Hepatocyte (in vitro differentiated cells): ENCODE measurements around the gene SIDT1. TPM values are rescaled to one million over a fixed set of nuclear protein-coding genes. Genes with fewer than 3 reads are reported as not detected.
A peak's percentile ranks its signal among the peaks of the same experiment; 100 is the strongest.

Experiments
- DNase-seq: peaks from one replicate; pipeline ENCODE4 v3.0.0-alpha.2; 2016; ENCODE audit warnings: low spot score
- H2AFZ ChIP-seq: fragments of 200-600 bp; sonication (generic); 2 replicates; pipeline ENCODE4 v1.6.0; 2016; ENCODE audit warnings: antibody characterized with exemption, mild to moderate bottlenecking
- H3K27ac ChIP-seq: fragments of 200-600 bp; sonication (generic); 2 replicates; pipeline ENCODE4 v1.5.1; 2016; ENCODE audit warnings: mild to moderate bottlenecking
- H3K27me3 ChIP-seq: fragments of 200-600 bp; sonication (generic); 2 replicates; pipeline ENCODE4 v1.6.1; 2016
- H3K36me3 ChIP-seq: fragments of 200-600 bp; sonication (generic); replicated peaks from 2 replicates; pipeline ENCODE4 v1.5.1; 2016; ENCODE audit warnings: low read depth; ENCODE audit not compliant: insufficient read depth
- H3K4me1 ChIP-seq: fragments of 200-600 bp; sonication (generic); 2 replicates; pipeline ENCODE4 v1.5.1; 2016; ENCODE audit warnings: mild to moderate bottlenecking, moderate library complexity; ENCODE audit not compliant: insufficient read depth
- H3K4me2 ChIP-seq: fragments of 200-600 bp; sonication (generic); 2 replicates; pipeline ENCODE4 v1.6.0; 2016
- H3K4me3 ChIP-seq: fragments of 200-600 bp; sonication (generic); 2 replicates; pipeline ENCODE4 v1.5.1; 2016; ENCODE audit warnings: mild to moderate bottlenecking
- H3K79me2 ChIP-seq: fragments of 200-600 bp; sonication (generic); 2 replicates; pipeline ENCODE4 v1.6.0; 2017; ENCODE audit warnings: mild to moderate bottlenecking
- H3K9me2 ChIP-seq: fragments of 200-600 bp; sonication (generic); replicated peaks from 2 replicates; pipeline ENCODE4 v1.6.0; 2017; ENCODE audit warnings: mild to moderate bottlenecking; ENCODE audit not compliant: insufficient read depth
- H3K9me3 ChIP-seq: fragments of 200-600 bp; sonication (generic); 2 replicates; pipeline ENCODE4 v1.5.1; 2016; ENCODE audit warnings: low read depth, mild to moderate bottlenecking
- H4K20me1 ChIP-seq: fragments of 200-600 bp; sonication (generic); 2 replicates; pipeline ENCODE4 v1.6.0; 2016; ENCODE audit warnings: mild to moderate bottlenecking; ENCODE audit not compliant: insufficient read depth, poor library complexity, severe bottlenecking
- CTCF ChIP-seq: fragments of 200-600 bp; sonication (generic); IDR thresholded peaks from 2 replicates; pipeline ENCODE4 v1.5.1; 2016; ENCODE audit warnings: antibody characterized with exemption, mild to moderate bottlenecking; ENCODE audit not compliant: poor library complexity
- EZH2 ChIP-seq: fragments of 200-600 bp; sonication (generic); IDR thresholded peaks from 2 replicates; pipeline ENCODE4 v1.6.1; 2016; ENCODE audit warnings: antibody characterized with exemption, mild to moderate bottlenecking, borderline replicate concordance
- EZH2phosphoT487 ChIP-seq: fragments of 200-600 bp; sonication (generic); IDR thresholded peaks from one replicate; pipeline ENCODE4 v1.6.1; 2018; ENCODE audit warnings: antibody characterized with exemption, mild to moderate bottlenecking, low read depth, moderate library complexity; ENCODE audit not compliant: unreplicated experiment, severe bottlenecking
- WGBS: methylation state at CpG from one replicate; pipeline ENCODE4 v1.1.6; 2016; ENCODE audit warnings: low lambda C conversion rate; ENCODE audit errors: missing lambda C conversion rate; 5-methylcytosine and 5-hydroxymethylcytosine counted together
- polyA plus RNA-seq: library from polyadenylated mRNA; unstranded; fragments of >200 nt; fragmentation: Nextera tagmentation; extraction: Ambion mirVana; gene quantifications from 2 replicates; pipeline ENCODE4 v1.2.1, GENCODE V29; 2016
- total RNA-seq: library from RNA; depleted of rRNA; stranded (reverse); fragments of >200 nt; gene quantifications from 2 replicates; pipeline ENCODE4 v1.2.3, GENCODE V29; 2014

Gene SIDT1
- total and polyA plus RNA-seq, 2 experiments from 2014 or later: 0.18 to 0.90 TPM

- 100% methylated on average over 1 of the region's 1 CpG for WGBS
- H3K4me1 ChIP-seq: peaks cover 14% of the 10 kb centered on the region
- H3K79me2 ChIP-seq: no peaks in the 10 kb centered on the region
- no peak overlapping the region for H2AFZ ChIP-seq
- no peak overlapping the region for H3K4me2 ChIP-seq
- H3K36me3 ChIP-seq: no peaks in the 10 kb centered on the region
- no peaks in the 10 kb centered on the region for H3K9me2 ChIP-seq
- DNase-seq: no peak
- no peaks in the 10 kb centered on the region for H3K9me3 ChIP-seq
- no peak overlapping the region for H3K4me3 ChIP-seq
- TF ChIP-seq EZH2phosphoT487 (no peak), CTCF (no peak), EZH2 (no peak)
- no peaks in the 10 kb centered on the region for H3K27me3 ChIP-seq
- H4K20me1 ChIP-seq: no peaks in the 10 kb centered on the region
- no peak overlapping the region for H3K27ac ChIP-seq
Measured at GRCh38 chr3:113659996-113660395, 127.6 kb downstream of the SIDT1 start.

GRCh38 chr3:113660458-113660857 is 128.1 kb downstream of the SIDT1 start:
- Histone ChIP-seq H4K20me1 (no peaks in the 10 kb centered on the region), H3K4me2 (no peak overlapping the region), H3K4me1 (peaks cover 17% of the 10 kb centered on the region), H3K36me3 (no peaks in the 10 kb centered on the region), H3K27ac (no peak overlapping the region), H3K9me3 (no peaks in the 10 kb centered on the region), H3K79me2 (no peaks in the 10 kb centered on the region), H2AFZ (no peak overlapping the region), H3K9me2 (no peaks in the 10 kb centered on the region), H3K27me3 (no peaks in the 10 kb centered on the region), H3K4me3 (no peak overlapping the region)
- no peak for TF ChIP-seq CTCF
- TF ChIP-seq EZH2phosphoT487: no peak
- TF ChIP-seq EZH2: no peak
- 100% methylated on average over 2 of the region's 2 CpGs for whole genome bisulfite sequencing
- DNase-seq: no peak

- H4K20me1 ChIP-seq: no peaks in the 10 kb centered on the region
- WGBS: 85% methylated on average over 4 of the region's 4 CpGs
- no peak overlapping the region for H2AFZ ChIP-seq
- no peaks in the 10 kb centered on the region for H3K79me2 ChIP-seq
- no peaks in the 10 kb centered on the region for H3K36me3 ChIP-seq
- no peak overlapping the region for H3K4me3 ChIP-seq
- DNase-seq: no peak
- no peak for TF ChIP-seq CTCF
- TF ChIP-seq EZH2phosphoT487: no peak
- no peak for TF ChIP-seq EZH2
- H3K27ac ChIP-seq: no peak overlapping the region
- H3K4me1 ChIP-seq: peaks cover 17% of the 10 kb centered on the region
- H3K9me2 ChIP-seq: no peaks in the 10 kb centered on the region
- no peaks in the 10 kb centered on the region for H3K27me3 ChIP-seq
- H3K9me3 ChIP-seq: no peaks in the 10 kb centered on the region
- no peak overlapping the region for H3K4me2 ChIP-seq
Measured at GRCh38 chr3:113660896-113661295, 128.5 kb downstream of the SIDT1 start.

GRCh38 chr3:113662824-113663223 is 130.5 kb downstream of the SIDT1 start:
- H3K27me3 ChIP-seq: no peaks in the 10 kb centered on the region
- TF ChIP-seq EZH2phosphoT487: no peak
- no peak for TF ChIP-seq EZH2
- no peaks in the 10 kb centered on the region for H3K36me3 ChIP-seq
- no peak overlapping the region for H3K4me3 ChIP-seq
- H4K20me1 ChIP-seq: no peaks in the 10 kb centered on the region
- H3K79me2 ChIP-seq: no peaks in the 10 kb centered on the region
- H3K9me3 ChIP-seq: no peaks in the 10 kb centered on the region
- WGBS: 47% methylated on average over 1 of the region's 1 CpG
- no peak overlapping the region for H2AFZ ChIP-seq
- DNase-seq: no peak
- peak overlapping the region; percentile 54 for H3K27ac ChIP-seq
- H3K4me1 ChIP-seq: peaks cover 17% of the 10 kb centered on the region
- no peaks in the 10 kb centered on the region for H3K9me2 ChIP-seq
- H3K4me2 ChIP-seq: peak overlapping the region; percentile 43
